Heart left ventricle (tissue), 13 donors: ENCODE results near the gene KCNE1.

Experiments used
- CTCF ChIP-seq, 12 donors: fragments of 200-600 bp; sonication (generic) in 4 of 12; IDR thresholded peaks; one replicate each; pipeline versions ENCODE4 v1.5.0 to v1.8.0; 2018 to 2022; ENCODE audit warnings: antibody characterized with exemption in 12 of 12, mild to moderate bottlenecking in 5 of 12
- POLR2A ChIP-seq, 2 donors: fragments of 450-650 bp; IDR thresholded peaks; one replicate each; pipeline ENCODE4 v1.6.1; 2017; ENCODE audit warnings: antibody characterized with exemption in 2 of 2, mild to moderate bottlenecking in 2 of 2, moderate library complexity in 2 of 2
- donor health status: ischemic (EF 13 %, LVEDD 7.1; RV severe dilation, severe dysfunction).
- donor health status: DM: no; HTN: yes; CAD: no.
- donor health status: DM: no; HTN: no; CAD: no.
- donor health status: ischemic (EF 25% LVEDD 6.9; RV normal size, moderate dysfunction).
- donor health status: ischemic (EF 25% LVEDD 5.7; RV mildly dilated, moderate dysfunction).
- donor health status: ischemic (EF 35%, LVEDD 5.7; RV mildly dilated, moderate dysfunction).
- donor health status: nonischemic (EF 11% LVEDD 7.7; RV severe dilation, severe dysfunction).
- donor health status: DM: yes; HTN: yes; CAD: no.
- donor health status: PGD.
- donor health status: ischemic (EF 29% LVEDD 5.4; RV normal size, mild dysfunction).
- donor health status: nonischemic (EF 23%, LVEDD 6.1; RV moderate dilation, normal function).

DNA sequence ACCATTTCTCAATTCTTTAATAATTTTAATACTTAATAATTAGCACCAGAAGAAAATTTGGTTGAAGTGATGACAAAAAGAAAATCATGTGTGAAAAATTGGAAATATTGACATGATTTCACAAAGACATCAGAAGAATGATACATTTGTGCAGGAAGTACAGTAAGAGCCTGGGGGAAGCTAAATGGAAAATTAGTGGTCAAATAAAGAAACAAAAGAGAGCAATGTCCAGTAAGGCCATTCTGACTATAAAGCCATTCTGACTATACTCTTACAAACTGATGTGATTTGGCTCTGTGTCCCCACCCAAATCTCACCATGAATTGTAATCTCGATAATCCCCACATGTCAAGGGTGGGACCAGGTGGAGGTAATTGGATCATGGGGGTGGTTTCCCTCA lies 48.6 kb upstream of the KCNE1 start:
- no peak for TF ChIP-seq CTCF (IDR thresholded peaks at IDR 0.05)
- no peak for TF ChIP-seq POLR2A (IDR thresholded peaks at IDR 0.05)
